MM.1S (cell line): ENCODE data around the gene PLCG2.

Experiments used
- DNase-seq: peaks from one replicate; pipeline ENCODE4 v3.0.0-alpha.2; 2015
- H2AFZ ChIP-seq: fragments of 300-600 bp; sonication (generic); 2 replicates; pipeline ENCODE4 v1.6.0; 2016; ENCODE audit warnings: antibody characterized with exemption, low read length
- H3F3A ChIP-seq: fragments of 300-600 bp; sonication (generic); 2 replicates; pipeline ENCODE4 v1.6.1; 2016; ENCODE audit warnings: mild to moderate bottlenecking, antibody characterized with exemption, low read length, moderate library complexity, mixed read lengths; ENCODE audit not compliant: insufficient read depth
- H3K27ac ChIP-seq: fragments of 300-600 bp; sonication (generic); 2 replicates; pipeline ENCODE4 v1.5.1; 2016; ENCODE audit warnings: mild to moderate bottlenecking, low read length
- H3K27me3 ChIP-seq: fragments of 300-600 bp; sonication (generic); replicated peaks from 2 replicates; pipeline ENCODE4 v1.6.0; 2016; ENCODE audit warnings: low read length; ENCODE audit not compliant: insufficient read depth
- H3K36me3 ChIP-seq: fragments of 300-600 bp; sonication (generic); replicated peaks from 2 replicates; pipeline ENCODE4 v1.6.1; 2016; ENCODE audit warnings: mild to moderate bottlenecking, low read length, mixed read lengths; ENCODE audit not compliant: insufficient read depth
- H3K4me1 ChIP-seq: fragments of 300-600 bp; sonication (generic); 2 replicates; pipeline ENCODE4 v1.6.1; 2016; ENCODE audit warnings: low read length, mixed read lengths
- H3K4me2 ChIP-seq: fragments of 300-600 bp; sonication (generic); 2 replicates; pipeline ENCODE4 v1.6.0; 2016; ENCODE audit warnings: low read depth, low read length
- H3K4me3 ChIP-seq: fragments of 300-600 bp; sonication (generic); 2 replicates; pipeline ENCODE4 v1.5.1; 2016; ENCODE audit warnings: low read length, mixed read lengths
- H3K79me2 ChIP-seq: fragments of 300-600 bp; sonication (generic); 2 replicates; pipeline ENCODE4 v1.6.1; 2016; ENCODE audit warnings: mixed run types, low read length, mixed read lengths
- H3K9ac ChIP-seq: fragments of 300-600 bp; sonication (generic); 2 replicates; pipeline ENCODE4 v1.6.1; 2016; ENCODE audit warnings: low read length, mixed read lengths
- H3K9me2 ChIP-seq: fragments of 300-600 bp; sonication (generic); replicated peaks from 2 replicates; pipeline ENCODE4 v1.6.1; 2016; ENCODE audit warnings: mild to moderate bottlenecking, low read length, mixed read lengths; ENCODE audit not compliant: insufficient read depth
- H3K9me3 ChIP-seq: fragments of 300-600 bp; sonication (generic); replicated peaks from 2 replicates; pipeline ENCODE4 v1.6.1; 2016; ENCODE audit warnings: mild to moderate bottlenecking, low read length, mixed read lengths; ENCODE audit not compliant: insufficient read depth
- H4K20me1 ChIP-seq: fragments of 300-600 bp; sonication (generic); 2 replicates; pipeline ENCODE4 v1.6.1; 2016; ENCODE audit warnings: mild to moderate bottlenecking, low read length, moderate library complexity, mixed read lengths; ENCODE audit not compliant: insufficient read depth
- EZH2 ChIP-seq: fragments of 300-600 bp; sonication (generic); optimal IDR thresholded peaks from 2 replicates; pipeline ENCODE3; 2017; ENCODE audit warnings: low read depth, mild to moderate bottlenecking, antibody characterized with exemption, low read length, mixed read lengths
- EZH2phosphoT487 ChIP-seq: fragments of 300-600 bp; sonication (generic); IDR thresholded peaks from 2 replicates; pipeline ENCODE4 v1.6.1; 2018; ENCODE audit warnings: antibody characterized with exemption, low read length
- TF ChIP-seq, protein P1 (sequence below): fragments of 300-600 bp; sonication (generic); IDR thresholded peaks from 2 replicates; pipeline ENCODE4 v1.5.1; 2016; ENCODE audit warnings: antibody characterized with exemption, low read length, mixed read lengths

PLCG2 gene

DNA sequence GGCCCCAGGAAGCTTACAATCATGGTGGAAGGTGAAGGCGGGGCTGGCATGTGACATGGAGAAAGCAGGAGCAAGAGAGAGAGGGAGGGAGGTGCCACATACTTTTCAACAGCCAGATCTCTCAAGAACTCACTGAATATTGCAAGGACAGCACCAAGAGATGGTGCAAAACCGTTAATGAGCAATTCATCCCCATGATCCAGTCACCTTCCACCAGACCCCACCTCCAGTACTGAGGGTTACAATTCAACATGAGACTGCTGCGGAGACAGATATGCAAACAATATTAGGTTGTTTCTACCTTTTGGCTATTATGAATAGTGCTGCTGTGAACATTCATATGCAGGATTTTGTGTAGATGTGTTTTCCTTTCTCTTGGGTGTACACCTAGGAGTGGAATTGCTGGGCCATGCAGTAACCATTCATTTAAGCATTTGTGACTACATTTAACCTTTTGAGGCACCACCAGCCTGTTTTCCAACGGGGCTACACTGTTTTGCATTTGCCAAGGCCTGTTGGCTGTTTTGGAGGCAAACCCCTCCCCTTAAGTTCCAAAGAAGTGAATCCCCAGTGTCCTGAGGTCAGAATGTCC is 28.8 kb downstream of the PLCG2 start:
- no peaks in the 10 kb centered on the region for H3K9me2 ChIP-seq
- no peak overlapping the region for H2AFZ ChIP-seq
- H3K4me3 ChIP-seq, result no peak overlapping the region
- H3K36me3 ChIP-seq, result no peaks in the 10 kb centered on the region
- H3K4me2 ChIP-seq, result no peak overlapping the region
- TF ChIP-seq, protein P1, sequence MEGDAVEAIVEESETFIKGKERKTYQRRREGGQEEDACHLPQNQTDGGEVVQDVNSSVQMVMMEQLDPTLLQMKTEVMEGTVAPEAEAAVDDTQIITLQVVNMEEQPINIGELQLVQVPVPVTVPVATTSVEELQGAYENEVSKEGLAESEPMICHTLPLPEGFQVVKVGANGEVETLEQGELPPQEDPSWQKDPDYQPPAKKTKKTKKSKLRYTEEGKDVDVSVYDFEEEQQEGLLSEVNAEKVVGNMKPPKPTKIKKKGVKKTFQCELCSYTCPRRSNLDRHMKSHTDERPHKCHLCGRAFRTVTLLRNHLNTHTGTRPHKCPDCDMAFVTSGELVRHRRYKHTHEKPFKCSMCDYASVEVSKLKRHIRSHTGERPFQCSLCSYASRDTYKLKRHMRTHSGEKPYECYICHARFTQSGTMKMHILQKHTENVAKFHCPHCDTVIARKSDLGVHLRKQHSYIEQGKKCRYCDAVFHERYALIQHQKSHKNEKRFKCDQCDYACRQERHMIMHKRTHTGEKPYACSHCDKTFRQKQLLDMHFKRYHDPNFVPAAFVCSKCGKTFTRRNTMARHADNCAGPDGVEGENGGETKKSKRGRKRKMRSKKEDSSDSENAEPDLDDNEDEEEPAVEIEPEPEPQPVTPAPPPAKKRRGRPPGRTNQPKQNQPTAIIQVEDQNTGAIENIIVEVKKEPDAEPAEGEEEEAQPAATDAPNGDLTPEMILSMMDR, result no peak
- TF ChIP-seq EZH2phosphoT487 (no peak), EZH2 (no peak)
- H3K79me2 ChIP-seq, result peaks cover 31% of the 10 kb centered on the region
- DNase-seq, result no peak
- no peaks in the 10 kb centered on the region for H4K20me1 ChIP-seq
- H3F3A ChIP-seq, result peaks cover 30% of the 10 kb centered on the region
- no peak overlapping the region for H3K9ac ChIP-seq
- H3K4me1 ChIP-seq, result peaks cover 32% of the 10 kb centered on the region
- H3K27ac ChIP-seq, result peak overlapping the region; percentile 99
- H3K27me3 ChIP-seq, result no peaks in the 10 kb centered on the region
- no peaks in the 10 kb centered on the region for H3K9me3 ChIP-seq

DNA sequence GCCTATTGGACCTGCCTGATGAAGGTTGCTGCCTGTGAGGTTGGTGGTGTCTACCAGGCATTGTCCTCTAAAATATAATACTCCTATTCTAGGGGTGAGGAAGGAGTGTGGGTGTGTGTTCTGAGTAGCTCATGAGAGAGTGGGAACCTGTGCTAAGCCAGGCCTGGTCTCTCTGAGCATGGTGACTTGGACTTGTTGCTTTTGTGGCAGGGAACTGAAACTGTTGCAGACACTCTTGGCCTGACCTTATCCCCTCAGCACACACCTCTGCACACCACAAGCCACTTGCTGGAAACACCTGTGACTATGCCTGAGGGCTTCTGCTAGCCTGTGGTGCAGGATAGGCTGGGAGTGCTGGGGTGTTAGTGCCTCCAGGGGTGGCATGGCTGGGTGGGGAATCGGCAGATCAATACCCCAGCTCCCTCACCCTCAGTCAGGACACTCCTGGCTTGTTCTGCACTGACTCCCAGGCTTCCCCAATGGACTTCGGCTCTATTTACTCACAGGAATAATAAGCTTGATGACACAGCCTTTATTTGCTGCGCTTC is 29.9 kb downstream of the PLCG2 start:
- peaks cover 36% of the 10 kb centered on the region for H3K79me2 ChIP-seq
- H3K9ac ChIP-seq, result peak overlapping the region; percentile 74
- no peaks in the 10 kb centered on the region for H3K27me3 ChIP-seq
- H3K4me1 ChIP-seq, result peaks cover 32% of the 10 kb centered on the region
- DNase-seq, result peak; percentile 90
- peaks cover 30% of the 10 kb centered on the region for H3F3A ChIP-seq
- no peak for TF ChIP-seq EZH2
- TF ChIP-seq, protein P1, result no peak
- TF ChIP-seq EZH2phosphoT487, result no peak
- no peaks in the 10 kb centered on the region for H4K20me1 ChIP-seq
- peak overlapping the region; percentile 99 for H3K27ac ChIP-seq
- no peaks in the 10 kb centered on the region for H3K36me3 ChIP-seq
- no peak overlapping the region for H2AFZ ChIP-seq
- peak overlapping the region; percentile 11; the same call in 1 of the 2 replicates for H3K4me3 ChIP-seq
- peak overlapping the region; percentile 66 for H3K4me2 ChIP-seq
- no peaks in the 10 kb centered on the region for H3K9me2 ChIP-seq
- H3K9me3 ChIP-seq, result no peaks in the 10 kb centered on the region

DNA sequence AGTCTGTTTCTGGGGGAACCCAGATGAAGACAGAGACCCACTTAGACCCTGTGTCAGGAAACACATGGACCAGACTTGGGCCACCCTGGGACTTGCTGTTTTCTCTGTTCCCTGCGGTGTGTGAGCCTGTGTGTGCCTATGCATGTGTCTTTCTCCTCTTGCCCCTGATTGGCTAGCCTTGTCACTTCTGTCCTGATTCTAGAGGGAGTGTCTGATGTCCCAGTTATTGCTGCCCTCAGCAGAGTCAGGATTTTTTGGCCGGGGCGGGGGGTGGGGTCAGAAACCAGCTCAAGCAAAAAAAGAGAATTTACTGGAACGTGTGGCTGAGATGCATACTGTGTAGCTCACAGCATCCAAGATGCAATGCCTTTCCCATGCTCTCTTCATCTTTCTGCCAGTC is 30.5 kb downstream of the PLCG2 start:
- TF ChIP-seq, protein P1, result no peak
- TF ChIP-seq EZH2 (no peak), EZH2phosphoT487 (no peak)

More for the DNA sequence above, 30.5 kb downstream of the PLCG2 start:
- Histone ChIP-seq H3K4me1 (peaks cover 32% of the 10 kb centered on the region), H3K79me2 (peaks cover 35% of the 10 kb centered on the region), H3K9ac (peak overlapping the region; percentile 74), H3F3A (peaks cover 30% of the 10 kb centered on the region), H3K27ac (peak overlapping the region; percentile 99), H3K4me3 (peak overlapping the region; percentile 11; the same call in 1 of the 2 replicates), H3K4me2 (peak overlapping the region; percentile 66), H4K20me1 (no peaks in the 10 kb centered on the region), H3K27me3 (no peaks in the 10 kb centered on the region), H2AFZ (no peak overlapping the region), H3K9me3 (no peaks in the 10 kb centered on the region), H3K9me2 (no peaks in the 10 kb centered on the region), H3K36me3 (no peaks in the 10 kb centered on the region)
- peak; percentile 75 for DNase-seq
